K562 (cell line): ENCODE results near the gene PRDM10. TPM values are rescaled to one million over a fixed set of nuclear protein-coding genes. Genes with fewer than 3 reads are reported as not detected.
A peak's percentile ranks its signal among the peaks of the same experiment; 100 is the strongest.

Experiments used
- ATAC-seq: fragments of 200-7000 bp; cut with Tn5 transposase; 3 replicates; pipeline ENCODE4 v1.9.1; 2020; ENCODE audit warnings: moderate library complexity
- BruUV-seq: library from RNA; stranded (reverse); fragments of 400-500 nt; replicated peaks from 2 replicates; lab custom pipeline; 2021; lab: Mats Ljungman, UMichigan
- CTCF ChIA-PET: fragments of 300-600 bp; formaldehyde crosslinking; extraction: SDS; loops from one replicate; lab custom pipeline; 2021; ENCODE audit warnings: low intra/inter-chr PET ratio; lab: Yijun Ruan, JAX
- POLR2A ChIA-PET: fragments of 300-600, 350-650 bp; sonication (Branson Sonifier 250); formaldehyde crosslinking; extraction: SDS; loops from one replicate; lab custom pipeline; 2021; ENCODE audit warnings: antibody characterized with exemption, inconsistent platforms; lab: Yijun Ruan, JAX
- DNase-seq, 4 experiments: peaks; one replicate each; pipeline versions ENCODE4 v3.0.0 to v3.0.0-alpha.2; 2011 to 2018; ENCODE audit warnings: low spot score in 3 of 4, mixed read lengths in 3 of 4; ENCODE audit errors: extremely low read depth in 1 of 4
- FAIRE-seq: peaks from 2 replicates; lab custom pipeline; 2011; peaks lifted over from hg19 to GRCh38; lab: Jason Lieb, UNC
- H2AFZ ChIP-seq: 2 replicates; pipeline ENCODE4 v1.6.0; 2011; ENCODE audit warnings: low read depth, low read length, control low read depth, inconsistent platforms
- H3K27ac ChIP-seq: fragments of 200-600 bp; 3 replicates; pipeline ENCODE4 v1.8.0; 2011; ENCODE audit warnings: low read depth, mild to moderate bottlenecking, control low read depth, inconsistent platforms, low read length, moderate library complexity, mixed read lengths; ENCODE audit errors: extremely low read depth
- H3K27me3 ChIP-seq, 2 experiments: fragments of 300-600 bp in 1 of 2; 2 replicates in 1 of 2; 3 replicates in 1 of 2; pipeline versions ENCODE4 v1.6.0 to v1.8.0; 2011; ENCODE audit warnings: inconsistent platforms in 2 of 2, low read length in 2 of 2, mild to moderate bottlenecking in 1 of 2, mixed read lengths in 1 of 2, moderate library complexity in 1 of 2; ENCODE audit not compliant: control insufficient read depth in 2 of 2, insufficient read depth in 2 of 2
- H3K36me3 ChIP-seq: fragments of 300-600 bp; 3 replicates; pipeline ENCODE4 v1.8.0; 2011; ENCODE audit warnings: mild to moderate bottlenecking, low read length, inconsistent platforms; ENCODE audit not compliant: control insufficient read depth, insufficient read depth
- H3K4me1 ChIP-seq, 2 experiments: fragments of 200-600 bp in 1 of 2; replicated peaks in 1 of 2; 2 replicates in 1 of 2; 3 replicates in 1 of 2; pipeline versions ENCODE4 v1.5.1 to v1.8.0; 2011; ENCODE audit warnings: inconsistent platforms in 2 of 2, low read length in 2 of 2, mild to moderate bottlenecking in 1 of 2, mixed read lengths in 1 of 2, moderate library complexity in 1 of 2; ENCODE audit not compliant: control insufficient read depth in 2 of 2, insufficient read depth in 2 of 2
- H3K4me2 ChIP-seq: 2 replicates; pipeline ENCODE4 v1.6.1; 2011; ENCODE audit warnings: low read length, control low read depth, inconsistent platforms, mixed read lengths; ENCODE audit not compliant: insufficient read depth
- H3K4me3 ChIP-seq: fragments of 200-600 bp; sonication (generic), shearing (Covaris generic); 2 replicates; pipeline ENCODE4 v1.5.1; 2016; ENCODE audit warnings: control low read depth, inconsistent platforms
- H3K79me2 ChIP-seq: fragments of 200-600 bp; 3 replicates; pipeline ENCODE4 v1.8.0; 2011; ENCODE audit warnings: low read length, inconsistent platforms; ENCODE audit not compliant: control insufficient read depth, insufficient read depth
- H3K9ac ChIP-seq, 2 experiments: 2 replicates each; pipeline versions ENCODE4 v1.6.0 to v1.6.1; 2011; ENCODE audit warnings: low read depth in 2 of 2, low read length in 2 of 2, control low read depth in 1 of 2, inconsistent platforms in 1 of 2, mild to moderate bottlenecking in 1 of 2, mixed read lengths in 1 of 2; ENCODE audit not compliant: insufficient read depth in 1 of 2
- H3K9me1 ChIP-seq: one replicate; pipeline ENCODE4 v1.6.0; 2011; ENCODE audit warnings: inconsistent platforms, mild to moderate bottlenecking, low read length, moderate library complexity; ENCODE audit not compliant: control insufficient read depth, insufficient read depth
- H3K9me3 ChIP-seq: replicated peaks from 2 replicates; pipeline ENCODE4 v1.5.1; 2011; ENCODE audit warnings: low read depth, low read length, inconsistent platforms; ENCODE audit not compliant: control insufficient read depth, insufficient read depth
- H4K20me1 ChIP-seq: replicated peaks from 2 replicates; pipeline ENCODE4 v1.6.1; 2011; ENCODE audit warnings: low read length, inconsistent platforms, mixed read lengths; ENCODE audit not compliant: control insufficient read depth, insufficient read depth
- E2F6 ChIP-seq, 2 experiments: IDR thresholded peaks; 2 replicates each; pipeline ENCODE4 v1.6.1; 2011; ENCODE audit warnings: borderline replicate concordance in 1 of 2, control low read depth in 1 of 2, low read depth in 1 of 2, low read length in 1 of 2, mild to moderate bottlenecking in 1 of 2, mixed read lengths in 1 of 2, moderate library complexity in 1 of 2; ENCODE audit not compliant: insufficient read depth in 1 of 2, insufficient read length in 1 of 2, poor library complexity in 1 of 2, severe bottlenecking in 1 of 2; ENCODE audit errors: extremely low read depth in 1 of 2
- POLR2H ChIP-seq: IDR thresholded peaks from 2 replicates; pipeline ENCODE4 v1.6.1; 2016; ENCODE audit warnings: missing genetic modification characterization, low read depth, mild to moderate bottlenecking, control low read depth, missing compliant biosample characterization, moderate library complexity
- REST ChIP-seq, 2 experiments: fragments of 450-650 bp; formaldehyde crosslinking in 1 of 2; IDR thresholded peaks; 2 replicates each; pipeline versions ENCODE4 v1.4.0 to v1.6.1; 2014 to 2020; ENCODE audit warnings: mild to moderate bottlenecking in 2 of 2, borderline replicate concordance in 1 of 2, low read depth in 1 of 2
- WGBS: fragments of 100-300 bp; shearing (Covaris generic); methylation state at CpG from one replicate; pipeline ENCODE4 v1.1.6; 2016; ENCODE audit warnings: low coverage, mixed read lengths; ENCODE audit not compliant: insufficient coverage; ENCODE audit errors: missing lambda C conversion rate; 5-methylcytosine and 5-hydroxymethylcytosine counted together
- in situ Hi-C: fragments of 300-500 bp; cut with MboI; formaldehyde crosslinking; loops from 4 replicates; pipeline ENCODE4 v1.15.0; 2018; ENCODE audit warnings: inconsistent platforms, mixed read lengths
- intact Hi-C: fragments of 100-400 bp; cut with micrococcal nuclease; formaldehyde crosslinking; loops from 2 replicates; pipeline ENCODE4 v1.14.2; 2022
- polyA plus RNA-seq, 8 experiments: library from polyadenylated mRNA; depleted of rRNA in 4 of 8; stranded (reverse) in 5 of 8; unstranded in 3 of 8; fragments of >200 nt; fragmentation: Nextera tagmentation in 2 of 8; fragmentation: Illumina TruSeq in 1 of 8; extraction: Ambion mirVana in 2 of 8; extraction: Trizol in 1 of 8; gene quantifications; 2 replicates each; pipeline versions ENCODE4 v1.2.1 to v1.2.3, GENCODE V29; 2011 to 2014; ENCODE audit warnings: inconsistent platforms in 1 of 8, missing spikeins in 1 of 8
- total RNA-seq, 7 experiments: library from RNA; depleted of rRNA in 6 of 7; stranded (reverse); fragments of >200 nt in 6 of 7; fragmentation: Illumina TruSeq in 2 of 7; extraction: Trizol in 2 of 7; gene quantifications; 2 replicates each; pipeline versions ENCODE4 v1.2.1 to v1.2.3, GENCODE V29; 2011 to 2021; ENCODE audit warnings: low replicate concordance in 1 of 7

Gene PRDM10
- total and polyA plus RNA-seq, 9 of the 15 experiments (the other 6 are each of a cell fraction or from before 2014, with no cell fraction given) = 0.89 to 9.3 (median 4.5) TPM

- no peak overlapping the region for H3K4me3 ChIP-seq
- in situ Hi-C loops = no loop called here
- FAIRE-seq = no peak
- H3K4me1 ChIP-seq = peaks cover 23 to 32% of the 10 kb centered on the region in 2 experiments; a peak in 4 of 5 replicates
- TF ChIP-seq REST (IDR thresholded peaks at IDR 0.05; ENCODE audit: borderline replicate concordance) (peak; percentile 73), REST (CRISPR knock-in tag; IDR thresholded peaks at IDR 0.05; ENCODE audit: low read depth) (no peak), E2F6 (IDR thresholded peaks at IDR 0.05; ENCODE audit: borderline replicate concordance in 1 of 2, extremely low read depth in 1 of 2, insufficient read depth in 1 of 2, insufficient read length in 1 of 2, low read depth in 1 of 2, low read length in 1 of 2, poor library complexity in 1 of 2, severe bottlenecking in 1 of 2) (peak in 1 of 2 experiments; percentile 6), POLR2H (tag) (no peak)
- TF ChIP-seq, all 486 proteins: peak for 2
- Histone ChIP-seq H3K27me3 (no peaks in the 10 kb centered on the region), H3K36me3 (peaks cover 5% of the 10 kb centered on the region), H3K4me2 (peak overlapping the region; percentile 51; the same call in 1 of the 2 replicates), H3K9me1 (no peaks in the 10 kb centered on the region), H2AFZ (peak overlapping the region; percentile 93), H3K79me2 (no peaks in the 10 kb centered on the region), H3K9ac (no peak overlapping the region; a peak in 1 of 4 replicates), H3K9me3 (no peaks in the 10 kb centered on the region), H3K27ac (peak overlapping the region; percentile 70; the same call in 1 of the 3 replicates), H4K20me1 (no peaks in the 10 kb centered on the region)
- POLR2A ChIA-PET = interaction anchor here (0.7 to 1.7 kb wide), 3 partner anchors 10 to 119 kb away, joined by 3 to 5 read pairs (median 4); no protein-coding TSS in a partner anchor
- ATAC-seq (peak; percentile 38), DNase-seq (no peak)
- intact Hi-C loops = loop anchor here (2.0 kb wide), 1 partner anchor 51 kb away; the partner anchor contains the start of gene PRDM10
- WGBS = 58% methylated on average over 10 of the region's 10 CpGs
- no TSS peak for BruUV-seq
- CTCF ChIA-PET = no interaction called here
These were observed 51.3 kb downstream of the PRDM10 start for GRCh38 chr11:129951201-129951865.
